Heart left ventricle (tissue), 13 donors: ENCODE results near the gene IGSF5.

Source experiments
- POLR2A ChIP-seq, 2 donors: fragments of 450-650 bp; IDR thresholded peaks; one replicate each; pipeline ENCODE4 v1.6.1; 2017; ENCODE audit warnings: antibody characterized with exemption in 2 of 2, mild to moderate bottlenecking in 2 of 2, moderate library complexity in 2 of 2
- TF ChIP-seq, protein P1 (sequence below), 12 donors: fragments of 200-600 bp; sonication (generic) in 4 of 12; IDR thresholded peaks; one replicate each; pipeline versions ENCODE4 v1.5.0 to v1.8.0; 2018 to 2022; ENCODE audit warnings: antibody characterized with exemption in 12 of 12, mild to moderate bottlenecking in 5 of 12
- donor health status: ischemic (EF 13 %, LVEDD 7.1; RV severe dilation, severe dysfunction).
- donor health status: DM: no; HTN: yes; CAD: no.
- donor health status: DM: no; HTN: no; CAD: no.
- donor health status: ischemic (EF 25% LVEDD 6.9; RV normal size, moderate dysfunction).
- donor health status: ischemic (EF 25% LVEDD 5.7; RV mildly dilated, moderate dysfunction).
- donor health status: ischemic (EF 35%, LVEDD 5.7; RV mildly dilated, moderate dysfunction).
- donor health status: nonischemic (EF 11% LVEDD 7.7; RV severe dilation, severe dysfunction).
- donor health status: DM: yes; HTN: yes; CAD: no.
- donor health status: PGD.
- donor health status: ischemic (EF 29% LVEDD 5.4; RV normal size, mild dysfunction).
- donor health status: nonischemic (EF 23%, LVEDD 6.1; RV moderate dilation, normal function).

DNA sequence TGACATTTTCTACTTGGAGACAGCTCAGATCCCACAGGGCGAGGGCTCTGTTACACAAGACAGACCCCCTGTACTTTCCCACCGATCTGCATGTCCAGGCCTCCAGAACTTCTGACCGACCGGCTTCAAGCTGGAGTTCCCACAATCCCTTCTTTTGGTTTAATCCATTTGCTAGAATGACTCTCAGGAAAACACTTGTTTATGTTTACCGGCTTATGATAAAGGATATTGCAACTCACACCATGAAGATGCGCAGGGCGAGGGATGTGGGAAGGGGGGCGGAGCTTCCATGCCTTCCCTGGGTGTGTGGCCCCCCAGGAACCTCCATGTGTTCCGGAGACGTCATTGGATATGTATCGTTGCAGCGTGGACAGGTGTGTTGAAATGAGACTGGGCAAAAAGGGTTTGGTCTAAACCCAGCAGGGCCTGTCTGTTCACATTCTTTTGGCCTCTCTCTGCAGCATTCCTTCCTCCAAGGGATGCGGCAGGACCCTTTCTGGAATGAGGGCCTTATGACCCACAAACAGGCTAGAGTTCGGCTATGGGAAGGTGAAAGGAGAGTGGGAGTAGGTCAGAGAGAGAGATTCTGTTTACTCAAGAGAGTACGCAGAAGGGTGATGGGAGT lies 7.5 kb upstream of the IGSF5 start:
- TF ChIP-seq, protein P1, sequence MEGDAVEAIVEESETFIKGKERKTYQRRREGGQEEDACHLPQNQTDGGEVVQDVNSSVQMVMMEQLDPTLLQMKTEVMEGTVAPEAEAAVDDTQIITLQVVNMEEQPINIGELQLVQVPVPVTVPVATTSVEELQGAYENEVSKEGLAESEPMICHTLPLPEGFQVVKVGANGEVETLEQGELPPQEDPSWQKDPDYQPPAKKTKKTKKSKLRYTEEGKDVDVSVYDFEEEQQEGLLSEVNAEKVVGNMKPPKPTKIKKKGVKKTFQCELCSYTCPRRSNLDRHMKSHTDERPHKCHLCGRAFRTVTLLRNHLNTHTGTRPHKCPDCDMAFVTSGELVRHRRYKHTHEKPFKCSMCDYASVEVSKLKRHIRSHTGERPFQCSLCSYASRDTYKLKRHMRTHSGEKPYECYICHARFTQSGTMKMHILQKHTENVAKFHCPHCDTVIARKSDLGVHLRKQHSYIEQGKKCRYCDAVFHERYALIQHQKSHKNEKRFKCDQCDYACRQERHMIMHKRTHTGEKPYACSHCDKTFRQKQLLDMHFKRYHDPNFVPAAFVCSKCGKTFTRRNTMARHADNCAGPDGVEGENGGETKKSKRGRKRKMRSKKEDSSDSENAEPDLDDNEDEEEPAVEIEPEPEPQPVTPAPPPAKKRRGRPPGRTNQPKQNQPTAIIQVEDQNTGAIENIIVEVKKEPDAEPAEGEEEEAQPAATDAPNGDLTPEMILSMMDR (IDR thresholded peaks at IDR 0.05), result no peak
- TF ChIP-seq POLR2A (IDR thresholded peaks at IDR 0.05), result no peak
